ENCODE data around the gene PCDHA13. TPM values are rescaled to one million over a fixed set of nuclear protein-coding genes. Genes with fewer than 3 reads are reported as not detected.

The PCDHA13 gene
- total RNA-seq, 1 experiment from 2014 or later, result not detected

GRCh38 chr5:140883373-140883772, 1.4 kb downstream of the PCDHA13 start:
- ChIA-PET CTCF (interaction anchor here (1.4 kb wide), 1 partner anchor 156 kb away, joined by 3 read pairs; no protein-coding TSS in a partner anchor), POLR2A (interaction anchor here (2.1 kb wide), 1 partner anchor 157 kb away, joined by 4 read pairs; no protein-coding TSS in a partner anchor)
- intact Hi-C loops (cut with micrococcal nuclease), result no loop called here

More at GRCh38 chr5:140883373-140883772, 1.4 kb downstream of the PCDHA13 start:
- Histone ChIP-seq H3K9me3 (ENCODE audit: control insufficient read depth in 1 of 2, insufficient read depth in 1 of 2, low read depth in 1 of 2, low read length in 2 of 2) (no peaks in the 10 kb centered on the region), H2AFZ (ENCODE audit: low read depth, low read length, poor library complexity, severe bottlenecking) (no peak overlapping the region), H3K27me3 (ENCODE audit: insufficient read depth, low read length) (no peaks in the 10 kb centered on the region), H3K27ac (ENCODE audit: low read depth, low read length) (no peak overlapping the region), H3K9me2 (ENCODE audit: insufficient read depth) (no peaks in the 10 kb centered on the region; the same call in 1 of the 2 replicates), H3K4me2 (ENCODE audit: low read length) (no peak overlapping the region), H3K9ac (ENCODE audit: low read length) (no peak overlapping the region), H3K36me3 (ENCODE audit: control insufficient read depth in 1 of 2, insufficient read depth in 2 of 2, low read length in 2 of 2) (no peaks in the 10 kb centered on the region), H3K79me2 (ENCODE audit: insufficient read depth, low read length) (no peaks in the 10 kb centered on the region), H3K4me1 (ENCODE audit: control insufficient read depth in 1 of 2, insufficient read depth in 2 of 2, low read length in 2 of 2) (no peaks in the 10 kb centered on the region), H3K4me3 (replicated peaks in 1 of 2; ENCODE audit: low read depth in 1 of 2, low read length in 2 of 2) (no peak overlapping the region), H4K20me1 (ENCODE audit: insufficient read depth) (no peaks in the 10 kb centered on the region)
- TF ChIP-seq RAD21 (IDR thresholded peaks at IDR 0.05; ENCODE audit: low read depth), result no peak
- TF ChIP-seq EZH2phosphoT487 (IDR thresholded peaks at IDR 0.05; ENCODE audit: borderline replicate concordance), result no peak
- TF ChIP-seq REST (IDR thresholded peaks at IDR 0.05; ENCODE audit: low read depth), result peak; percentile 38
- no peak for TF ChIP-seq CBX3 (IDR thresholded peaks at IDR 0.05; ENCODE audit: low read depth)
- BruUV-seq (replicated peaks), result no TSS peak
- RAD21 ChIA-PET (ENCODE audit: low non-redundant PET in 1 of 2, low total read pairs in 2 of 2, uncharacterized antibody in 2 of 2, unreplicated experiment in 2 of 2), result interaction anchor here (0.9 to 1.6 kb wide), 3 partner anchors 156 to 158 kb away, joined by 3 to 8 read pairs (median 3); no protein-coding TSS in a partner anchor
- ATAC-seq (no peak), DNase-seq (ENCODE audit: low read depth, low spot score) (no peak)

All from HCT116 (cell line).